Skeletal muscle tissue (tissue), 4 donors: ENCODE measurements around the gene CYP27C1. TPM values are rescaled to one million over a fixed set of nuclear protein-coding genes. Genes with fewer than 3 reads are reported as not detected.
"Not testable (repeated sequence)": the region's sequence is repeated elsewhere in the genome, so short reads cannot be mapped to it uniquely, and the experiment has no call there.

Experiments
- H3K27ac ChIP-seq: one replicate; pipeline ENCODE4 v1.7.0; 2013; ENCODE audit warnings: mild to moderate bottlenecking, low read depth, low read length, inconsistent platforms
- H3K27me3 ChIP-seq, 3 donors: one replicate each; pipeline ENCODE4 v1.7.0; 2013; ENCODE audit warnings: low read length in 3 of 3; ENCODE audit not compliant: control insufficient read depth in 3 of 3, insufficient read depth in 3 of 3
- H3K36me3 ChIP-seq, 3 donors: one replicate each; pipeline ENCODE4 v1.7.0; 2013; ENCODE audit warnings: low read length in 3 of 3; ENCODE audit not compliant: control insufficient read depth in 3 of 3, insufficient read depth in 3 of 3
- H3K4me1 ChIP-seq, 3 donors: one replicate each; pipeline ENCODE4 v1.7.0; 2013; ENCODE audit warnings: low read length in 3 of 3, mild to moderate bottlenecking in 3 of 3; ENCODE audit not compliant: control insufficient read depth in 3 of 3, insufficient read depth in 3 of 3
- H3K4me3 ChIP-seq, 3 donors: one replicate each; pipeline ENCODE4 v1.7.0; 2013; ENCODE audit warnings: low read length in 3 of 3
- H3K9ac ChIP-seq, 3 donors: one replicate each; pipeline ENCODE4 v1.7.0; 2013; ENCODE audit warnings: low read length in 3 of 3, mild to moderate bottlenecking in 3 of 3, moderate library complexity in 2 of 3, low read depth in 1 of 3
- H3K9me3 ChIP-seq, 3 donors: one replicate each; pipeline ENCODE4 v1.7.0; 2013; ENCODE audit warnings: low read length in 3 of 3; ENCODE audit not compliant: control insufficient read depth in 3 of 3
- total RNA-seq: library from RNA; depleted of rRNA; stranded (reverse); fragments of >200 nt; gene quantifications from one replicate; pipeline ENCODE4 v1.2.3, GENCODE V29; 2014
- donor health status: Osteomylitis.

CYP27C1 gene
- total RNA-seq, 1 donor from 2014 or later = 2.6 TPM

DNA sequence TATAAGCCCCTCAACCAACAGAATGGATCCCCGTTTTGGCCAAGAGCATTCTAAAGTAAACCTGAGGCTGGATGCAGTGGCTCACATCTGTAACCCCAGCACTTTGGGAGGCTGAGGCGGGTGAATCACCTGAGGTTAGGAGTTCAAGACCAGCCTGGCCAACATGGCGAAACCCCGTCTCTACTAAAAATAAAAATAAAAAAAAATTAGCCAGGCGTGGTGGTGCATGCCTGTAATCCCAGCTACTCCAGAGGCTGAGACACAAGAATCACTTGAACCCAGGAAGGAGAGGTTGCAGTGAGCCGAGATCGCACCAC is 57.1 kb downstream of the CYP27C1 start:
- not testable (repeated sequence) for H3K9me3 ChIP-seq

DNA sequence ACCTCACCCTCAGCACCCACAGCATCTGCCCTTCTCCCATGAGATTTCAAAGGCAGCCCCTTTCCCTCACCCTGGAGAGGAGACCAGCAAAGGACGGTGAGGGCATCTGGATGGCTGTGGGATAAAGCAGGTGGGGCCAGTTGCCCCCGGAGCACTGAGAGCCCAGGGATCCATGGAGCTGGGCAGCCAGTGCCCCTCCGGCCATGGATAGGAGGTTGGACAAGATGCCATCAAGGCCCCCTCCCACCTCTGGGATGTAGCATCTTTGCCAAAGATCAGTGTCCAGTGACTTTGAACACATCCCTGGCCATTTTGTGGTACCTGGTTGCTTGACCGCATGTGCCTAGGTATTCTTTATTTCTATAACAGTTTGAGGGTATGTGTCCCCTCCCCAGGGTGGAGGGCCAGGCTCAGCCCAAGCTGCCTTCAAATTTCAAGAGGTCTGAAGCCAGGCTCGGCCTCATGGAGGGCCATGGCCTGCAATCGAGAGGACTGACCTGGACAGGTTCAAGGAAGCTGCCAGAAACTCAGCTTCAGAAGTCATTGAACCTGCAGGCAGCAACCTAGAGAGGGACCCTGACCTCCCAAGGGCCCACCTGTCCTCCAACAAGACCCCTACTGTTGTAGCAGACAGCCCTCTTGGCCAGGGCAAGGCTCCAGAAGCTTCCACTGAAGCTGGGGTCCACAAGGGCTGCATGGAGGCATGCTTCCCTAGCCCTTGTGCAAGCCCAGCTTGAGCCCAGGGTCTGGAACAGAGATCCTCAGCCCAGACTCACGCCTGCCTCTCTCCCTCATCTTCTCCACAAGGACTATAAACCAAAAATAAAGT is 57.6 kb downstream of the CYP27C1 start:
- no peak overlapping the region for H3K4me3 ChIP-seq
- no peak overlapping the region for H3K27ac ChIP-seq
- no peaks in the 10 kb centered on the region for H3K36me3 ChIP-seq
- no peak overlapping the region for H3K9ac ChIP-seq
- no peaks in the 10 kb centered on the region for H3K27me3 ChIP-seq
- H3K4me1 ChIP-seq = peaks cover 10 to 22% (median 22%) of the 10 kb centered on the region in 3 donors
- no peaks in the 10 kb centered on the region for H3K9me3 ChIP-seq

More for the DNA sequence above, 57.1 kb downstream of the CYP27C1 start:
- not testable (repeated sequence) for H3K36me3 ChIP-seq, H3K27ac ChIP-seq, H3K4me3 ChIP-seq, H3K9ac ChIP-seq, H3K27me3 ChIP-seq
- peaks cover 6 to 18% (median 17%) of the 10 kb centered on the region in 3 donors for H3K4me1 ChIP-seq

DNA sequence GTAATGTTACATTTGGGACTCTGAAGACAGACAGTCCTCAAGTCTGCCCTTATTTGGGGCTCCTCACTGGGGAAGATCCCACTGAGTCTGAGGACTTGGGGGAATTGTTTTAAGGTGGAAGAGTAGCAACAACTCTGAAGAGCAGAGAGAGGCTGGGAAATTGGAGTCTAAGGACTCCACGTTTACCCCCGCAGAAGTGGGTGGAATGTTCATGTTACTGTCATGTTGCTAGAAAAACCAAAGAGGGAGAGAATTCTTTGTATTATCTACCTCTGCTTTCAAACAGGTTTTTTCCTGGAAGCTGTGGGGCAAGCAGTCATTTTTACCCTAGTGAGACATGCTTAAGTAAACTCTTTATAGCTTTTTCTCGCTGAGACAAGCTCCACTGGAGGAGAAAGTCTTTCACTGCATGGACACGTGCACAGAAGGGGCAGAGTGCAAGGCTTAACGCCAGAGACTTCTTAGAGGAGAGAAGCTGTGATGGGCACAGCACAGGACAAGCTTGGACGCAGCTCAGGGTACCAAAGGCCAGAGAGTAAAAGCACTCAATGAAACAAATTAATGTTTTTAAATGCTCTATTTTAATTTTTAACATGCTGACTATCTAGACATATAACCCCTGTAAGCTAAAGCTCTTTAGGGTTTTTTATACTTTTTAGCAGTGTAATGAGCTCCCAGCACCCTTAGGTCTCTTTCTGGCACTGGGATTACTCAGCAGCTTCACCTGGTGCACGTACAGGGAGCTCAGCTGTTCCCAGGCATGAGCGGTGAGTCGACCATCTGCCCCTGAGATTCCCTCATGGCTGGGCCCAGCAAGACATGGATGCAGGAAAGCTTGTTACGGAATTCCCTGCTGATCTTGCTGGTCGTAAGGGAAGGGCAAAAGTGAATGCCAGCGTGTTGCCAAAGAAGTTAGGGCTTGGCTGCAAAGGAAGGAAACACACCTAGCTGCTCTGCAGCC is 58.6 kb downstream of the CYP27C1 start:
- Histone ChIP-seq H3K4me1 (peaks cover 12 to 28% (median 27%) of the 10 kb centered on the region in 3 donors), H3K4me3 (no peak overlapping the region), H3K9ac (no peak overlapping the region), H3K27ac (no peak overlapping the region), H3K27me3 (no peaks in the 10 kb centered on the region), H3K36me3 (no peaks in the 10 kb centered on the region), H3K9me3 (no peaks in the 10 kb centered on the region)

DNA sequence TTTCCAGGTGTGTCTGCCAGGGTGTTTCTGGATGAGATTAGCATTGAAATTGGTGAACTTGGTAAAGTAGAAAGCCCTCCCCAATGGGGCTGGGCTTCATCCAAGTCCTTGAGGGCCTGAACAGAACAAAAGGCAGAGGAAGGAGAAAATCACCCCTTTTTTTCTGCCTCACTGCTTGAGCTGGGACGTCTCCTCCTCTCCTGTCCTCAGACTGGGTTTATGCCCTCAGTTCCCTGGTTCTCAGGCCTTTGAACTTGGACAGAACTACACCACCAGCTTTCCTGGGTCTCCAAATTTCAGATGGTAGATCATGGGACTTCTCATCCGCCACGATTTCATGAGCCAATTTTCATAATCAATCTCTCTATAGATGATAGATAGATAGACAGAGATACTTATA is 59.4 kb downstream of the CYP27C1 start:
- H3K36me3 ChIP-seq = no peaks in the 10 kb centered on the region
- H3K9me3 ChIP-seq = no peaks in the 10 kb centered on the region
- H3K4me1 ChIP-seq = peaks cover 20 to 31% (median 27%) of the 10 kb centered on the region in 3 donors
- H3K27ac ChIP-seq = no peak overlapping the region
- no peak overlapping the region for H3K4me3 ChIP-seq
- no peaks in the 10 kb centered on the region for H3K27me3 ChIP-seq
- H3K9ac ChIP-seq = no peak overlapping the region

DNA sequence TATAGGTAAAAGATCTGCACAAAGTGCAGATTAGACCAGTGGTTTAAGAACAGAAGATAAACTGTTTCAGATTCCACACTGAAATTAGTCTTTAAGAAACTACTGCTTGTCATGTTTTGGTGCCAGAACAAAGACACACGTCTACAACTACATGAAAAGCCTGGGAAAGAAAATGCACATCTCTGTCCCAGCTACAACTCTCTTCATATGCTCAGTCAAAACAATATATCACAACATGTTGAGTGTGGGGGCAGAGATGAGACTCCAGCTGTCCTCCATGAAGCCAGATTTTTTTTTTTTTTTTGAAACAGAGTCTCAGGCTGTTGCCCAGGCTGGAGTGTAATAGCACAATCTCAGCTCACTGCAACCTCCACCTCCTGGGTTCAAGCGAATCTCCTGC is 60.6 kb downstream of the CYP27C1 start:
- Histone ChIP-seq H3K27me3 (no peaks in the 10 kb centered on the region), H3K9me3 (no peaks in the 10 kb centered on the region), H3K36me3 (no peaks in the 10 kb centered on the region), H3K9ac (no peak overlapping the region), H3K4me1 (peaks cover 26 to 31% (median 29%) of the 10 kb centered on the region in 3 donors), H3K27ac (no peak overlapping the region), H3K4me3 (no peak overlapping the region)

DNA sequence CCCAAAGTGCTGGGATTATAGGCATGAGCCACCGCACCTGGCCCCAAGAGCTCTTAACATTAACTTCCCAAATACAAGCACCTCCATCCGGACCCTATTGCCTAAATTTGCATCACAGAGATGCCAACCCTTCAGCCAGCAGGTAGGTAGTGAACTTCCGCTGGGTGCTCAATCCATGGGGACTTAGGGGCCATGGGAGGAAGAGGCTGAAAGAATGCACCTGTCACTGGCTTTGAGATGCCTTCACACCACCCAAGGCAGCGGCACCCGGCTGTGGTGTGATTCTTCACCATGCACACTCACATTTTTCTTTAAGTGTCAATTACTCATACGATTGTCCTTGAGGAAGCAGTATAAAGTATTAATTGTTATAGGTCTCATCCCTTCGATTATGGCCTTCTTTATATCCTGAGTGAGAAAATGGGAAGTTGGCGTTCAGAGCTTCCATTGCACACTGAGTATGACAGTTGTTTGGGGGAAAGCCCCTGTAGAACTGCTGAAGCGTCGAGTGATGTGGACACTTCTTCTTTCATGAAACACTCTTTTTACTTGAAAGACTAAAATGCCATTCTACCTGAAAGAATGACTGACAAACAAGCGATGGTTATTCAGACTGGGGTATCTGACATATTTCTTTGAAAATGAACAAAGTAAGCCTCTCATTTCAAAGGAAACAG is 61.3 kb downstream of the CYP27C1 start:
- Histone ChIP-seq H3K36me3 (no peaks in the 10 kb centered on the region), H3K27me3 (no peaks in the 10 kb centered on the region), H3K9ac (no peak overlapping the region), H3K27ac (no peak overlapping the region), H3K4me3 (no peak overlapping the region), H3K4me1 (peaks cover 34 to 39% (median 37%) of the 10 kb centered on the region in 3 donors), H3K9me3 (no peaks in the 10 kb centered on the region)

DNA sequence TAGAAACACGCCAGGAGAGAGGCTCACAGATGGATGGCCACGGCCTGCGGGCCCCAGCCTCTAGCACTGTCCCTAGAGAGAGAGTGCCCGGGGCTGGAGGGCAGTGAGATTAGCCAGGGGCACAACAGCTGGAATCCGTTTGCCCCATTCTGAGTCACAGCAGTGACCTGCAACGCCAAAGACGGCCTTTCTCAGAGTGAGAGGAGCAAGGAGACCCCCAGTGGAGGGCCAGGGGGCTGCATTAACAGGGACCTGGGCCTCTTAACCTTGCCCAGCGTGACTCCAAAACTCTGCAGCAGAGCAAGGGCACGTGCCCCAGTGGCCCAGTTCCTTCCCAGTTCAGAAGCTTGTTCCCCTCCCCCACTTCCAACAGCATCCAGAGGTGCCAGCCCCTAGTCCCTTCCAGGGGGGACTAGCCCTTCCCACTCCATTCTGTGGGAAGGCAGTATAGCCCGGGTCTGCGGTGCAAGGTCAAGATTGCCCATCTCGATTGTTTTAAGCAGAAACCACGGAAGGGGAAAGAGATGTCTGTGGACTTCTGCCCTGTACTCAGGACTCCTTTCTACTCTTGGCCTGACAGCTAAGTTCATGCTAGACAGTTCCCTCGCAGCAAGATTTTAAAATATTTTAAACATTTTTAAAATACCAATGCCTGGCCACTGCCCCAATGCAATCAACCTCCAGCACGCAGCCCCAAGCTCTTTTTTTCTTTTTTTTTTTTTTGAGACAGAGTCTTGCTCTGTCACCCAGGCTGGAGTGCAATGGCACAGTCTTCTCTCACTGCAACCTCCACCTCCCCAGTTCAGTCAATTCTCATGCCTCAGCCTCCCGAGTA is 62.2 kb downstream of the CYP27C1 start:
- Histone ChIP-seq H3K27me3 (no peaks in the 10 kb centered on the region), H3K9me3 (no peaks in the 10 kb centered on the region), H3K36me3 (no peaks in the 10 kb centered on the region), H3K4me3 (no peak overlapping the region), H3K9ac (peak overlapping the region in 1 of 3 donors; percentile 25), H3K27ac (peak overlapping the region; percentile 30), H3K4me1 (peaks cover 39 to 45% (median 41%) of the 10 kb centered on the region in 3 donors)

DNA sequence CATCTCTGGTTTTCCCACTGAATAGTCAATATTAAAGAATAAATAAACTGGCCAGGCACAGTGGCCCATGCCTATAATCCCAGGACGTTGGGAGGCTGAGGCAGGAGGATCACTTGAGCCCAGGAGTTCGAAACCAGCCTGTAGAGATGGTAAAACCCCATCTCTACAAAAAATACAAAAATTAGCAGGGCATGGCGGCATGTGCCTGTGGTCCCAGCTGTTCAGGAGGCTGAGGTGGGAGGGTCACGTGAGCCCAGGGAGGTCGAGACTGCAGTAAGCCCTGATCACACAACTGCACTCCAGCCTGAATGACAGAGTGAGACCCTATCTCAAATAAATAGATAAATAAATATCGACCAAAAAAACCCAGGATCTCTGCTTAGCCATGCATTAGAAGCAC is 63.0 kb downstream of the CYP27C1 start:
- Histone ChIP-seq H3K9me3 (no peaks in the 10 kb centered on the region), H3K27me3 (no peaks in the 10 kb centered on the region), H3K27ac (peak overlapping the region; percentile 30), H3K36me3 (no peaks in the 10 kb centered on the region), H3K4me3 (no peak overlapping the region), H3K9ac (no peak overlapping the region), H3K4me1 (peaks cover 39 to 45% (median 41%) of the 10 kb centered on the region in 3 donors)

DNA sequence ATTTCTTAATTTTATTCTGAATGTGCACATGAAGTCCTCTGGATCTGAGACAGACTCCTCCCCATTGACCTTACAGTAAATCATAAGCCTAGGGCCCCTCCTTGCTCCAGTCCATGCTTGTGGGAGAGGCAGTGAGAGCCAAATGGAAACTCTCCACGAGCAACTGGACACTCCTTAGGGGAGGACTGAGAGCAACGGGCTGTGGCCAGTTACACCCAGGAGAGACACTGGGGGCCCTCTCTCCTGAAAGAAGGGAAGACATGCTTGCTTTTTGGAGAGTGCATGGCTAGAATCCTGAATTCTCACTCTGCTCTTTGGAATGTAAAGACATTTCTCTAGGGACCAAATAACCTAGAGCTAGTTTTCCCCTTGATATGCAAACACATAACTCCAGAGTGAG is 64.2 kb downstream of the CYP27C1 start:
- Histone ChIP-seq H3K36me3 (no peaks in the 10 kb centered on the region), H3K9me3 (peaks cover 0 to 2% (median 0%) of the 10 kb centered on the region in 3 donors), H3K4me1 (peaks cover 39 to 45% (median 41%) of the 10 kb centered on the region in 3 donors), H3K9ac (peak overlapping the region in 2 of 3 donors; percentile 40 to 55), H3K4me3 (no peak overlapping the region), H3K27me3 (no peaks in the 10 kb centered on the region), H3K27ac (peak overlapping the region; percentile 83)
